NT2/D1 (cell line): ENCODE results near the gene ECM2.

Experiments used
- YY1 ChIP-seq: IDR thresholded peaks from 2 replicates; pipeline ENCODE4 v1.6.1; 2011; ENCODE audit not compliant: insufficient read length, insufficient read depth
- ZNF274 ChIP-seq: IDR thresholded peaks from 2 replicates; pipeline ENCODE4 v1.6.1; 2011; ENCODE audit warnings: mild to moderate bottlenecking, low read depth, low read length

GRCh38 chr9:92530893-92531292, 4.9 kb downstream of the ECM2 start:
- TF ChIP-seq YY1 (no peak), ZNF274 (no peak)
